SU-DHL-6 (cell line): ENCODE results near the gene RFTN2.

Experiments
- H2AFZ ChIP-seq: fragments of 200-600 bp; sonication (generic); 2 replicates; pipeline ENCODE4 v1.6.1; 2014; ENCODE audit warnings: low read depth, mild to moderate bottlenecking, moderate library complexity, mixed read lengths, antibody characterized with exemption, low read length; ENCODE audit not compliant: severe bottlenecking
- H3F3A ChIP-seq: fragments of 200-600 bp; shearing (Covaris generic); 2 replicates; pipeline ENCODE4 v1.6.0; 2016; ENCODE audit warnings: antibody characterized with exemption, mild to moderate bottlenecking; ENCODE audit not compliant: insufficient read depth
- H3K27ac ChIP-seq: fragments of 200-600 bp; sonication (generic); 2 replicates; pipeline ENCODE4 v1.5.1; 2016; ENCODE audit warnings: low read depth, mild to moderate bottlenecking, low read length, moderate library complexity, mixed read lengths
- H3K27me3 ChIP-seq: fragments of 200-600 bp; sonication (generic), shearing (Covaris generic); 2 replicates; pipeline ENCODE4 v1.6.0; 2014; ENCODE audit warnings: mild to moderate bottlenecking, low read length
- H3K36me3 ChIP-seq: fragments of 200-600 bp; sonication (generic); 2 replicates; pipeline ENCODE4 v1.6.1; 2014; ENCODE audit warnings: mild to moderate bottlenecking, low read length, mixed read lengths
- H3K4me2 ChIP-seq: fragments of 300-600, 200-600 bp; shearing (Covaris generic), sonication (generic); 2 replicates; pipeline ENCODE4 v1.6.0; 2014; ENCODE audit warnings: low read length, low read depth, mild to moderate bottlenecking; ENCODE audit not compliant: poor library complexity, severe bottlenecking
- H3K4me3 ChIP-seq: fragments of 200-600 bp; sonication (generic); 2 replicates; pipeline ENCODE4 v1.5.1; 2014; ENCODE audit warnings: antibody characterized with exemption, low read length, mild to moderate bottlenecking, mixed read lengths; ENCODE audit not compliant: insufficient read depth, poor library complexity, severe bottlenecking
- H3K79me2 ChIP-seq: fragments of 200-600 bp; sonication (generic); 2 replicates; pipeline ENCODE4 v1.6.1; 2014; ENCODE audit warnings: mild to moderate bottlenecking, low read length, moderate library complexity; ENCODE audit not compliant: insufficient read depth
- H3K9ac ChIP-seq: fragments of 200-600 bp; sonication (generic); 2 replicates; pipeline ENCODE4 v1.7.0; 2014; ENCODE audit warnings: mild to moderate bottlenecking, low read length
- H3K9me2 ChIP-seq: fragments of 200-600 bp; sonication (generic); replicated peaks from 2 replicates; pipeline ENCODE4 v1.6.1; 2014; ENCODE audit warnings: low read length; ENCODE audit not compliant: insufficient read depth
- H3K9me3 ChIP-seq: fragments of 200-600 bp; sonication (generic); 2 replicates; pipeline ENCODE4 v1.6.1; 2014; ENCODE audit warnings: low read length, mixed read lengths; ENCODE audit not compliant: insufficient read depth
- H4K20me1 ChIP-seq: fragments of 200-600 bp; sonication (generic); 2 replicates; pipeline ENCODE4 v1.6.1; 2014; ENCODE audit warnings: low read depth, mild to moderate bottlenecking, antibody characterized with exemption, low read length, moderate library complexity, mixed read lengths
- EZH2phosphoT487 ChIP-seq: fragments of 200-600 bp; sonication (generic), shearing (Covaris generic); conservative IDR thresholded peaks from 2 replicates; pipeline ENCODE4 v1.6.1; 2018; ENCODE audit warnings: mild to moderate bottlenecking, antibody characterized with exemption, low read length, moderate library complexity, mixed read lengths
- TF ChIP-seq, protein P1 (sequence below): fragments of 200-600 bp; sonication (generic); IDR thresholded peaks from one replicate; pipeline ENCODE4 v1.5.1; 2017; ENCODE audit warnings: antibody characterized with exemption, mild to moderate bottlenecking, low read length, moderate library complexity; ENCODE audit not compliant: insufficient read depth, poor library complexity, severe bottlenecking

The RFTN2 gene

DNA sequence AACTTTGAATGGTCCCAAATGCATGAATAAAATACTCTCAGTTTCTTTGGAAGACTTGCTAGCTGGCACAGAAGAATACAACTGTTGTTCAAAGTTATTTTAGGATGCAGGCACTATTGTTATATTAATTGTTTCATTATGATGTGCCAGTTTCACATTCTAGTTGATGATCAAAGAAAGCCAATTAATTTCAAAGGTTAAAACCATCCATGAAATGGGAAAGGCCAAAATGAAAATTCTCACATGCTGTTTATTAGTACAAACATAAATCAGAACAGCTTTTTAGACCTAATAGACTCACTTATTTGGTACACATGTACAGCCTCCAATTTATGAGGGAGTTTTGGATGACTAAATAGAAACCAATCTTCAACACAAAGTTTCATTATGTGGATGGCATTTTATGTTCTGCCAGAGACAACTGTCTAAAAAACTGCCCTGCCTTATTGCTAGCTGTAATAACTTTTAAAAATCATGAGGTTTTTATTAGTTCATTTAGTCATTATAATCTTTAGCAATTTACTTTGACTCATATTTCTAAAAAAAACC, 42.2 kb downstream of the RFTN2 start:
- H3K36me3 ChIP-seq = no peaks in the 10 kb centered on the region
- no peak overlapping the region for H3K27ac ChIP-seq
- no peaks in the 10 kb centered on the region for H4K20me1 ChIP-seq
- H3K4me2 ChIP-seq = no peak overlapping the region
- no peaks in the 10 kb centered on the region for H3K9me2 ChIP-seq
- H3K27me3 ChIP-seq = no peaks in the 10 kb centered on the region
- H3K79me2 ChIP-seq = no peaks in the 10 kb centered on the region
- no peak overlapping the region for H2AFZ ChIP-seq
- no peak overlapping the region for H3K9ac ChIP-seq
- TF ChIP-seq EZH2phosphoT487 = no peak
- TF ChIP-seq, protein P1, sequence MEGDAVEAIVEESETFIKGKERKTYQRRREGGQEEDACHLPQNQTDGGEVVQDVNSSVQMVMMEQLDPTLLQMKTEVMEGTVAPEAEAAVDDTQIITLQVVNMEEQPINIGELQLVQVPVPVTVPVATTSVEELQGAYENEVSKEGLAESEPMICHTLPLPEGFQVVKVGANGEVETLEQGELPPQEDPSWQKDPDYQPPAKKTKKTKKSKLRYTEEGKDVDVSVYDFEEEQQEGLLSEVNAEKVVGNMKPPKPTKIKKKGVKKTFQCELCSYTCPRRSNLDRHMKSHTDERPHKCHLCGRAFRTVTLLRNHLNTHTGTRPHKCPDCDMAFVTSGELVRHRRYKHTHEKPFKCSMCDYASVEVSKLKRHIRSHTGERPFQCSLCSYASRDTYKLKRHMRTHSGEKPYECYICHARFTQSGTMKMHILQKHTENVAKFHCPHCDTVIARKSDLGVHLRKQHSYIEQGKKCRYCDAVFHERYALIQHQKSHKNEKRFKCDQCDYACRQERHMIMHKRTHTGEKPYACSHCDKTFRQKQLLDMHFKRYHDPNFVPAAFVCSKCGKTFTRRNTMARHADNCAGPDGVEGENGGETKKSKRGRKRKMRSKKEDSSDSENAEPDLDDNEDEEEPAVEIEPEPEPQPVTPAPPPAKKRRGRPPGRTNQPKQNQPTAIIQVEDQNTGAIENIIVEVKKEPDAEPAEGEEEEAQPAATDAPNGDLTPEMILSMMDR = no peak
- H3K4me3 ChIP-seq = no peak overlapping the region
- H3K9me3 ChIP-seq = no peaks in the 10 kb centered on the region
- H3F3A ChIP-seq = no peaks in the 10 kb centered on the region

DNA sequence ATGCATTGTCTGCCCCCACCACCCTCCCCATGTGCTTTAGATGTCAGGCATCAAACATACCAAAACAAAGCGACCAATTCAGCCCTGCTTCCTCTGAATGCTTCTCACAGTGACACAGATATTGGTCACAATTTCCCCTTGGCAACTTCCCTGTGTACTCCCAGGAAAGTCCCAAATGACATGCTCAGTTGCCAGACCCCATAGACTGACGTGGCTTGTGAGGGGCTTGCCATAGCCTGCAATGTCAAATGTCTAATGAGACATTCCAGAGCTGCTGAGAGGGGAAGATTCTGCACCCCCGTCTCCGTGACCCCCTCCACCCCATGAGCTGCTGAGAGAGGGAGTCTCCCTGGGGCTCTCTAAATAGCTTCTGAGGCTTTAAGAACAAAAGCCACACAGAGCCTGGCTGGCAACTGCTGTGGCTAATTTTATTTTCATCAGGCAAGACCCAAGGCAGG, 47.3 kb downstream of the RFTN2 start:
- Histone ChIP-seq H3K36me3 (no peaks in the 10 kb centered on the region), H3K4me3 (no peak overlapping the region), H3K27me3 (no peaks in the 10 kb centered on the region), H2AFZ (no peak overlapping the region), H3K9me3 (no peaks in the 10 kb centered on the region), H4K20me1 (no peaks in the 10 kb centered on the region), H3K79me2 (no peaks in the 10 kb centered on the region), H3K9ac (no peak overlapping the region), H3K27ac (no peak overlapping the region), H3F3A (no peaks in the 10 kb centered on the region), H3K4me2 (no peak overlapping the region), H3K9me2 (no peaks in the 10 kb centered on the region)
- no peak for TF ChIP-seq EZH2phosphoT487
- TF ChIP-seq, protein P1 = no peak

DNA sequence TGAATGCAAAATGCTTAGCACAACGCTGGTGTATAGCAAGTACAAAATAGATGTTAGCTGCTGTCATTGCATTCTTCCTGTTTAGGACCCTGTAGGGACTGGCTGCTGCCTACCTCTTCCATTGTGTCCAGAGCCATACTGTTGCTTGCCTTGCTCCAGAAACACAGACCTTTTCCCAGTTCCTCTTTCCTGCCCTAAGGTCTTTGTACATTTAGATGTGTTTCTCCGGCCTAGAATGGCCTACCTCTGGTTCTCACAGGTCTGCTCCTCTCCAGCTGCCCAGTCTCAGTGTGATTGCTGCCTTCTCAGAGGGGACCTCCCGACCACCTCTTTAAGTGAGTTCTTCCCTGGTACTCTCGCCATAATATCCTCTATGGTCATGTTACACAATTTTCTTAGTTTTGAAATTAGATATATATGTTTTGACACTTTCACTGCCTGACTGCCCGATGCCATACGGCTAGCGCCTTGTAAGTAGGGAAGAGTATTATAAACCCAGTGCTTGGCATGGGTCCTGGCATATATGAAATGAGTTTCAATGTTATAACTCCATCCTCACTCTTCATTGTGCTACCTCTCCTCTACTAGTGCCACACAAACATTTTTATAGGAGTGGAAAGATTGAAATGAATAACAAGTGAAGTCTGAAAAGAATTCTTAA, 48.3 kb downstream of the RFTN2 start:
- Histone ChIP-seq H4K20me1 (no peaks in the 10 kb centered on the region), H3K4me3 (no peak overlapping the region), H3K27ac (no peak overlapping the region), H3K9me2 (no peaks in the 10 kb centered on the region), H3K79me2 (no peaks in the 10 kb centered on the region), H3F3A (no peaks in the 10 kb centered on the region), H3K36me3 (no peaks in the 10 kb centered on the region), H2AFZ (no peak overlapping the region), H3K27me3 (no peaks in the 10 kb centered on the region), H3K9ac (no peak overlapping the region), H3K9me3 (no peaks in the 10 kb centered on the region), H3K4me2 (no peak overlapping the region)
- TF ChIP-seq EZH2phosphoT487 = no peak
- TF ChIP-seq, protein P1 = no peak
